Hepatocyte (in vitro differentiated cells): ENCODE data around the gene NRP1.

Source experiments
- EZH2 ChIP-seq: fragments of 200-600 bp; sonication (generic); IDR thresholded peaks from 2 replicates; pipeline ENCODE4 v1.6.1; 2016; ENCODE audit warnings: antibody characterized with exemption, mild to moderate bottlenecking, borderline replicate concordance
- EZH2phosphoT487 ChIP-seq: fragments of 200-600 bp; sonication (generic); IDR thresholded peaks from one replicate; pipeline ENCODE4 v1.6.1; 2018; ENCODE audit warnings: antibody characterized with exemption, mild to moderate bottlenecking, low read depth, moderate library complexity; ENCODE audit not compliant: unreplicated experiment, severe bottlenecking
- TF ChIP-seq, protein P1 (sequence below): fragments of 200-600 bp; sonication (generic); IDR thresholded peaks from 2 replicates; pipeline ENCODE4 v1.5.1; 2016; ENCODE audit warnings: antibody characterized with exemption, mild to moderate bottlenecking; ENCODE audit not compliant: poor library complexity

DNA sequence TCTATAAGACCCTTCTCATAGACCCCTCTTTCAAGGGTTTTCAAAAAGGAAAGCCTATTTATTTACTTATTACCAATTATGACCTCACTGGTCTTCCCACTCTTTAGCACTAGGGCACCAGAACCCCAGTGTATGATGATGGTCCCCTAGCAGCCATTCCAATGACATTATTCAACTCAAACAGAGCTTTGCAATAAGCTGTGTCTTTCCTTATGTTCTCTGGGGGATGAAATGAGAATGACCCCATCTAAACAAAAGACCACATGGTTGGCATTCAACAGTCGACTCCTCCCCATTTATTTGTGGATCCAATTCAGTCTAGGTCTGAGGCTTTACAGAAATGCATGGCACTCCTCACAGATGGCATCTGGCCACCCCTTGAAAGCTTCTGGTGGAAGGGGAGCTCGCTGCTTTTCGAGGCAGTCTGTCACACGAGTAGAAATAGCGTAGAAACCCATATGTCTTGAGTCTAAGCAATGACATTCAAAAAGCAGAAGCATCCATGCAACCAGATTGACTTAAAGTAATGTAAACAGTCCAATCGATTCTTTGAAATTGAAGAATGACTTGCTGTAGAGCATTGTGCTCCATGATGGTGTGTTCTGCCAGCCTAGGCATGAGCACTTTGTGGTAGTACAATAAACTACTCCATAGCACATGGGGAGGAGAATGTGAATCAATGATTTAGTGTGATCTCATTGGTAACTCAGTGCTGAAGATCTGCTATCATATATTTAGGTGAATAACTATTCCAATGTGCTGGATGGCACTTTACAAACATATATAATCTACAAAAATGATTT, 29.8 kb downstream of the NRP1 start:
- TF ChIP-seq, protein P1, sequence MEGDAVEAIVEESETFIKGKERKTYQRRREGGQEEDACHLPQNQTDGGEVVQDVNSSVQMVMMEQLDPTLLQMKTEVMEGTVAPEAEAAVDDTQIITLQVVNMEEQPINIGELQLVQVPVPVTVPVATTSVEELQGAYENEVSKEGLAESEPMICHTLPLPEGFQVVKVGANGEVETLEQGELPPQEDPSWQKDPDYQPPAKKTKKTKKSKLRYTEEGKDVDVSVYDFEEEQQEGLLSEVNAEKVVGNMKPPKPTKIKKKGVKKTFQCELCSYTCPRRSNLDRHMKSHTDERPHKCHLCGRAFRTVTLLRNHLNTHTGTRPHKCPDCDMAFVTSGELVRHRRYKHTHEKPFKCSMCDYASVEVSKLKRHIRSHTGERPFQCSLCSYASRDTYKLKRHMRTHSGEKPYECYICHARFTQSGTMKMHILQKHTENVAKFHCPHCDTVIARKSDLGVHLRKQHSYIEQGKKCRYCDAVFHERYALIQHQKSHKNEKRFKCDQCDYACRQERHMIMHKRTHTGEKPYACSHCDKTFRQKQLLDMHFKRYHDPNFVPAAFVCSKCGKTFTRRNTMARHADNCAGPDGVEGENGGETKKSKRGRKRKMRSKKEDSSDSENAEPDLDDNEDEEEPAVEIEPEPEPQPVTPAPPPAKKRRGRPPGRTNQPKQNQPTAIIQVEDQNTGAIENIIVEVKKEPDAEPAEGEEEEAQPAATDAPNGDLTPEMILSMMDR, result no peak
- TF ChIP-seq EZH2phosphoT487, result no peak
- TF ChIP-seq EZH2, result no peak
